Fibroblast of lung (primary cell): ENCODE measurements around the gene ZCCHC17. TPM values are rescaled to one million over a fixed set of nuclear protein-coding genes. Genes with fewer than 3 reads are reported as not detected.
A peak's percentile ranks its signal among the peaks of the same experiment; 100 is the strongest.

Source experiments
- DNase-seq, 2 donors: peaks; one replicate each; pipeline versions ENCODE4 v3.0.0 to v3.0.0-alpha.2; 2010; ENCODE audit warnings: low read depth in 2 of 2
- H2AFZ ChIP-seq: 2 replicates; pipeline ENCODE4 v1.5.1; 2012; ENCODE audit warnings: low read length, control low read depth, inconsistent platforms
- H3K27ac ChIP-seq: 2 replicates; pipeline ENCODE4 v1.5.1; 2011; ENCODE audit warnings: low read length, control low read depth; ENCODE audit not compliant: insufficient read depth
- H3K27me3 ChIP-seq: 2 replicates; pipeline ENCODE4 v1.5.1; 2011; ENCODE audit warnings: mild to moderate bottlenecking, low read length; ENCODE audit not compliant: control insufficient read depth, insufficient read depth
- H3K36me3 ChIP-seq: 2 replicates; pipeline ENCODE4 v1.5.1; 2011; ENCODE audit warnings: low read length; ENCODE audit not compliant: control insufficient read depth, insufficient read depth
- H3K4me1 ChIP-seq: 2 replicates; pipeline ENCODE4 v1.5.1; 2011; ENCODE audit warnings: low read length; ENCODE audit not compliant: control insufficient read depth, insufficient read depth; ENCODE audit errors: extremely low read depth
- H3K4me2 ChIP-seq: 2 replicates; pipeline ENCODE4 v1.5.1; 2011; ENCODE audit warnings: low read length, control low read depth; ENCODE audit not compliant: insufficient read depth; ENCODE audit errors: extremely low read depth
- H3K4me3 ChIP-seq, 4 experiments: fragments of 200-600 bp in 1 of 4; sonication (generic) in 1 of 4; replicated peaks in 1 of 4; 2 replicates each; pipeline ENCODE4 v1.5.1; 2011 to 2016; ENCODE audit warnings: low read length in 4 of 4, low read depth in 3 of 4, mild to moderate bottlenecking in 3 of 4, control low read depth in 2 of 4, inconsistent platforms in 1 of 4, mixed read lengths in 1 of 4; ENCODE audit not compliant: insufficient read depth in 1 of 4; ENCODE audit errors: control extremely low read depth in 1 of 4
- H3K79me2 ChIP-seq: 2 replicates; pipeline ENCODE4 v1.5.1; 2012; ENCODE audit warnings: mild to moderate bottlenecking, low read length, inconsistent platforms; ENCODE audit not compliant: control insufficient read depth, insufficient read depth
- H3K9ac ChIP-seq: 2 replicates; pipeline ENCODE4 v1.5.1; 2011; ENCODE audit warnings: mild to moderate bottlenecking, low read length, control low read depth; ENCODE audit not compliant: insufficient read depth
- H3K9me3 ChIP-seq: 2 replicates; pipeline ENCODE4 v1.5.1; 2012; ENCODE audit warnings: low read depth, low read length; ENCODE audit not compliant: control insufficient read depth, insufficient read depth
- H4K20me1 ChIP-seq: 2 replicates; pipeline ENCODE4 v1.5.1; 2011; ENCODE audit warnings: low read length; ENCODE audit not compliant: control insufficient read depth, insufficient read depth; ENCODE audit errors: extremely low read depth
- CTCF ChIP-seq, 2 donors: IDR thresholded peaks in 1 of 2; conservative IDR thresholded peaks in 1 of 2; 1 replicate in 1 of 2; 2 replicates in 1 of 2; pipeline ENCODE4 v1.5.1; 2011 to 2012; ENCODE audit warnings: low read length in 2 of 2, control low read depth in 1 of 2, inconsistent platforms in 1 of 2, low read depth in 1 of 2, mild to moderate bottlenecking in 1 of 2
- EZH2 ChIP-seq: IDR thresholded peaks from 2 replicates; pipeline ENCODE4 v1.5.1; 2012; ENCODE audit warnings: low read length, control low read depth, mild to moderate bottlenecking; ENCODE audit errors: missing control alignments
- polyA plus RNA-seq, 2 donors: library from polyadenylated mRNA; depleted of rRNA in 1 of 2; stranded (reverse) in 1 of 2; unstranded in 1 of 2; fragments of >200 nt; gene quantifications; 2 replicates each; pipeline ENCODE4 v1.2.1, GENCODE V29; 2011 to 2012; ENCODE audit warnings: missing spikeins in 1 of 2
- total RNA-seq: library from RNA; depleted of rRNA; stranded (reverse); fragments of >200 nt; gene quantifications from 2 replicates; pipeline ENCODE4 v1.2.1, GENCODE V29; 2014

ZCCHC17 gene
- total and polyA plus RNA-seq, 2 donors (not counting 1 experiment from before 2014, with no cell fraction given): 34.0 to 62.3 TPM

GRCh38 chr1:31373897-31374486 is 77.2 kb downstream of the ZCCHC17 start:
- no peaks in the 10 kb centered on the region for H4K20me1 ChIP-seq
- peak overlapping the region; percentile 46 for H3K4me2 ChIP-seq
- H3K4me1 ChIP-seq: peaks cover 37% of the 10 kb centered on the region
- H3K27ac ChIP-seq: peak overlapping the region; percentile 55
- H3K36me3 ChIP-seq: no peaks in the 10 kb centered on the region
- DNase-seq: no peak
- TF ChIP-seq EZH2: no peak
- TF ChIP-seq CTCF (conservative IDR thresholded peaks at IDR 0.05 in 1 of 2, IDR thresholded peaks at IDR 0.05 in 1 of 2; ENCODE audit: low read depth in 1 of 2, low read length in 2 of 2): no peak
- H3K27me3 ChIP-seq: no peaks in the 10 kb centered on the region
- H3K9ac ChIP-seq: no peak overlapping the region
- H3K9me3 ChIP-seq: no peaks in the 10 kb centered on the region
- no peak overlapping the region for H2AFZ ChIP-seq
- no peaks in the 10 kb centered on the region for H3K79me2 ChIP-seq
- H3K4me3 ChIP-seq: peak overlapping the region in 1 of 4 experiments; percentile 18

DNA sequence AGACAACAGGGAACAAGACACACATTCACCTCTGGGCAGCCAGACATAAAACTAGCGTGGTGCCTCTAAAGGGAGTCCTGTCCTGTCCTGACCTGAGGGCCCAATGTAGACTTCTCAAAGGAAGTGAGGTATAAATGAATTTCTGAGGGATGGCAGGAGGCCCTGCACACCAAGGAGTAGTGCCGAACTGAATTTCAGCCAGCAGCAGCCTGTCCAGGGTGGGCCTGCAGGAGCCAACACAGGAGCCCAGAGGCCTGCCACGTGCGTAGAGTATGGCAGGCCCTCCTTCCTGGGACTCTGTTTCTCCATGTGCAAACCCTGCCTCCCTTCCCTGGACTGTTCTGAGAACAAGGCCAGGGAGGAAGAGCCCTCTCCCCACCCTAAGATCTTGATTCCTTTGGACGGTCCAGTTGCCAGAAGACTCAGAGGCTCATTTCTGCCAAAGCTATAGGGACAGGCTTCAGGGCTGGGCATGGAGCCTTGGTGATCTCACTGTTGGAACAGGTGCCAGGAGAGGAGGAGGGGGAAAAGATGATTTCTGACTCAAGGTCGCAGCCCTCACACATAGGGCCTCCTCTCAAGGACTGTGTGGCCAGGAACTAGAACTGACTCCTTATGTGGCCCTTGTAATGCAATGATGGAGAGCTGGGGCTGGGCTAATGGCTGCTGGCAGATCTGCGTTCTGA is 77.8 kb downstream of the ZCCHC17 start:
- H3K9me3 ChIP-seq: no peaks in the 10 kb centered on the region
- peak; percentile 71 to 83 for DNase-seq
- H3K4me1 ChIP-seq: peaks cover 37% of the 10 kb centered on the region
- no peaks in the 10 kb centered on the region for H3K79me2 ChIP-seq
- no peak overlapping the region for H2AFZ ChIP-seq
- H3K36me3 ChIP-seq: no peaks in the 10 kb centered on the region
- no peak overlapping the region for H3K9ac ChIP-seq
- H3K4me3 ChIP-seq: no peak overlapping the region
- H3K4me2 ChIP-seq: peak overlapping the region; percentile 32
- TF ChIP-seq EZH2 (no peak), CTCF (conservative IDR thresholded peaks at IDR 0.05 in 1 of 2, IDR thresholded peaks at IDR 0.05 in 1 of 2; ENCODE audit: low read depth in 1 of 2, low read length in 2 of 2) (no peak)
- no peaks in the 10 kb centered on the region for H4K20me1 ChIP-seq
- no peaks in the 10 kb centered on the region for H3K27me3 ChIP-seq
- peak overlapping the region; percentile 55 for H3K27ac ChIP-seq

GRCh38 chr1:31376375-31377134 is 79.7 kb downstream of the ZCCHC17 start:
- no peaks in the 10 kb centered on the region for H3K79me2 ChIP-seq
- H3K4me1 ChIP-seq: peaks cover 45% of the 10 kb centered on the region
- no peaks in the 10 kb centered on the region for H3K27me3 ChIP-seq
- DNase-seq: peak; percentile 92 to 99
- TF ChIP-seq EZH2: no peak
- TF ChIP-seq CTCF (conservative IDR thresholded peaks at IDR 0.05 in 1 of 2, IDR thresholded peaks at IDR 0.05 in 1 of 2; ENCODE audit: low read depth in 1 of 2, low read length in 2 of 2): no peak
- no peak overlapping the region for H2AFZ ChIP-seq
- H3K9me3 ChIP-seq: no peaks in the 10 kb centered on the region
- no peak overlapping the region for H3K9ac ChIP-seq
- no peaks in the 10 kb centered on the region for H3K36me3 ChIP-seq
- no peak overlapping the region for H3K4me3 ChIP-seq
- H3K4me2 ChIP-seq: peak overlapping the region; percentile 25
- no peaks in the 10 kb centered on the region for H4K20me1 ChIP-seq
- peak overlapping the region; percentile 49 for H3K27ac ChIP-seq
